Measurements from ENCODE around the gene PPP3CA. TPM values are rescaled to one million over a fixed set of nuclear protein-coding genes. Genes with fewer than 3 reads are reported as not detected.

Gene PPP3CA
- total and polyA plus RNA-seq, 7 donors: 11.8 to 47.7 (median 26.2) TPM

DNA sequence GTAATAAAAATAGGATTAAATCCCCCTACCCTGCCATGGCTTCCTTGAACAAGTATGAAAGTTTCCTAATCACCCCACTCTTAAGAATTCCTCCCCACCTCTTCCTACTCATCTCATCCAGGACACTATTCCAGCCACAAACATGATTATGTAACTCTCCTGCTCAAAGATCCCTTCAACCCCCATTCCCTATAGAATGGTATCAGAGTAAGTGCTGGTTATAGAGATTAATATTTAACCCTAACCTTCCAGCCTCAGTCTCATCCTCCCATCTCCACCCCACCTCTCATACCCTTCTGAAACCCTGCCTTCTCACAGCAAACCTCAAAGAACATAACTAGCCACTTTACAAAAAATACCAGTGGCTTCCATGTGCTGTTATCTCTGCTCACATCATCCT, 155.1 kb downstream of the PPP3CA start:
- H3K4me3 ChIP-seq: no peak overlapping the region
- no peaks in the 10 kb centered on the region for H3K27me3 ChIP-seq
- intact Hi-C loops (cut with DNase I): no loop called here
- no peak for DNase-seq
- H3K4me1 ChIP-seq: peaks cover 0 to 45% (median 28%) of the 10 kb centered on the region in 4 donors
- TF ChIP-seq EP300 (IDR thresholded peaks at IDR 0.05): no peak
- no peak for TF ChIP-seq POLR2AphosphoS5 (IDR thresholded peaks at IDR 0.05)
- no peak for TF ChIP-seq POLR2A (IDR thresholded peaks at IDR 0.05)
- TF ChIP-seq, protein P1, sequence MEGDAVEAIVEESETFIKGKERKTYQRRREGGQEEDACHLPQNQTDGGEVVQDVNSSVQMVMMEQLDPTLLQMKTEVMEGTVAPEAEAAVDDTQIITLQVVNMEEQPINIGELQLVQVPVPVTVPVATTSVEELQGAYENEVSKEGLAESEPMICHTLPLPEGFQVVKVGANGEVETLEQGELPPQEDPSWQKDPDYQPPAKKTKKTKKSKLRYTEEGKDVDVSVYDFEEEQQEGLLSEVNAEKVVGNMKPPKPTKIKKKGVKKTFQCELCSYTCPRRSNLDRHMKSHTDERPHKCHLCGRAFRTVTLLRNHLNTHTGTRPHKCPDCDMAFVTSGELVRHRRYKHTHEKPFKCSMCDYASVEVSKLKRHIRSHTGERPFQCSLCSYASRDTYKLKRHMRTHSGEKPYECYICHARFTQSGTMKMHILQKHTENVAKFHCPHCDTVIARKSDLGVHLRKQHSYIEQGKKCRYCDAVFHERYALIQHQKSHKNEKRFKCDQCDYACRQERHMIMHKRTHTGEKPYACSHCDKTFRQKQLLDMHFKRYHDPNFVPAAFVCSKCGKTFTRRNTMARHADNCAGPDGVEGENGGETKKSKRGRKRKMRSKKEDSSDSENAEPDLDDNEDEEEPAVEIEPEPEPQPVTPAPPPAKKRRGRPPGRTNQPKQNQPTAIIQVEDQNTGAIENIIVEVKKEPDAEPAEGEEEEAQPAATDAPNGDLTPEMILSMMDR (IDR thresholded peaks at IDR 0.05): no peak
- peak overlapping the region; percentile 75 to 83 (median 78) for H3K27ac ChIP-seq
- no peaks in the 10 kb centered on the region for H3K9me3 ChIP-seq
- H3K36me3 ChIP-seq: no peaks in the 10 kb centered on the region

DNA sequence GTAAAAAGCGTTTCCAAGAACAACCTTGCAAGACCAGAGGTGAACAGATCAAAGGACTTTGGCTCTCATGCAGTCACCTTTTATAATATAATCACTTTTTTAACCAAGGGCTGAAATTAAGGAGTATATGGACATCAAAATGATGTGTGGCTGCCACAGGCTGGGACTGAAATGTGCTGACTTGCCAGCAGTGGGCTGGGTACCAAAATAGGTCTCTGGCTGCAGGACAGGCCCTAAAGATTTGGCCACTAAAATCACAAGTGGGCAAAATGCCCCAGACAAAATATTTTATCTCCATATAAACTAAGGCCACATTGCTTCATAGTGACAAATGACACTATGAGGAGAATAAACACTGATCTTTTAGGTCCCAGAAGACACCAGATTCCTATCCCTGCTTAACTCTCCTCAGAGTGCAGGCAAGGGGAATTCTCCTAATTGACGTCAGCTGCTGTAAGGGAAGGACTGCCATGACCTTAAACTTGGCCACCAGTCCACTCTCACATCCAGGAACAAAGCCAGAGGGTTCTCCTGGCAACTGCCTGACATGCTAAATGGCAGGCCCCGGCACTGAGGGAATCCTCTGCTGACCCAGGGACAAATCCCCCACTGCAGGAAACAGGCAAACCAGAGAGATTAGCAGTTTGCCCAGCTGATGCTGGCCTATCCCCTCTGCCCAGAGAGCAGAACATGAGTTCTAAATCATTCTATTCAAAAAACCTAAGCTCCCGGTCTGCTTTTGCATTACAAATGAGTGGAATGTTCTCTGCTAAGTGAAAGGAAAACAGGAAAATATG, 155.8 kb downstream of the PPP3CA start:
- H3K27ac ChIP-seq: peak overlapping the region; percentile 75 to 83 (median 78)
- TF ChIP-seq, protein P1 (IDR thresholded peaks at IDR 0.05): no peak
- peak; percentile 74 to 90 (median 88) for TF ChIP-seq POLR2AphosphoS5 (IDR thresholded peaks at IDR 0.05)
- TF ChIP-seq EP300 (IDR thresholded peaks at IDR 0.05): peak; percentile 6 to 91 (median 90)
- TF ChIP-seq POLR2A (IDR thresholded peaks at IDR 0.05): no peak
- H3K9me3 ChIP-seq: no peaks in the 10 kb centered on the region
- peak; percentile 91 for DNase-seq
- peaks cover 0 to 49% (median 31%) of the 10 kb centered on the region in 4 donors for H3K4me1 ChIP-seq
- no peaks in the 10 kb centered on the region for H3K36me3 ChIP-seq
- H3K27me3 ChIP-seq: no peaks in the 10 kb centered on the region
- WGBS, 2 donors: 54 to 77% methylated on average over 4 of the region's 4 CpGs
- intact Hi-C loops (cut with DNase I): loop anchor here (2.0 kb wide), 1 partner anchor 155 kb away; the partner anchor contains the start of gene PPP3CA
- H3K4me3 ChIP-seq: no peak overlapping the region

DNA sequence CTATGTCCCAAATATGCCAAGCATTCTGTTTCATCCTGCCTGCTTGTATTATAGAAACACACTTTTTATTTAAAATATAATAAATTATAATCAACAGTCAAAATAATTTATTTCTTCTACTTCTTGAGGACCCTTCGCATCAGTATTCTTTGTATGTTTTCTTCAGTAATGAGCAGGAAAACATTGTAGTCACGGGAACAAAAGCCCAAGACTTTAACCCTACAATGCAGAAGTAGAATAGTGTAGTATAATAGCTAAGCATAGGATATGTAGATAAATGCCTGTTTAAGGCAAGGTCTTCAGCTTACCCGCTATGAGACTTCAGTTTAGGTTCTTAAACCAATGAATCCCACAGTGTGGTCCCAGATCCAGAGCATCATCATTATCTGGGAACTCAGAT, 156.6 kb downstream of the PPP3CA start:
- no peaks in the 10 kb centered on the region for H3K27me3 ChIP-seq
- H3K9me3 ChIP-seq: no peaks in the 10 kb centered on the region
- H3K36me3 ChIP-seq: no peaks in the 10 kb centered on the region
- peak overlapping the region; percentile 75 to 83 (median 78) for H3K27ac ChIP-seq
- intact Hi-C loops (cut with DNase I): loop anchor here (2.0 kb wide), 1 partner anchor 156 kb away; the partner anchor contains the start of gene PPP3CA
- TF ChIP-seq EP300 (IDR thresholded peaks at IDR 0.05) (no peak), POLR2A (IDR thresholded peaks at IDR 0.05) (no peak), POLR2AphosphoS5 (IDR thresholded peaks at IDR 0.05) (no peak)
- TF ChIP-seq, protein P1 (IDR thresholded peaks at IDR 0.05): no peak
- no peak for DNase-seq
- WGBS, 2 donors: 86 to 93% methylated on average over 3 of the region's 3 CpGs
- H3K4me3 ChIP-seq: no peak overlapping the region
- peaks cover 0 to 49% (median 31%) of the 10 kb centered on the region in 4 donors for H3K4me1 ChIP-seq

DNA sequence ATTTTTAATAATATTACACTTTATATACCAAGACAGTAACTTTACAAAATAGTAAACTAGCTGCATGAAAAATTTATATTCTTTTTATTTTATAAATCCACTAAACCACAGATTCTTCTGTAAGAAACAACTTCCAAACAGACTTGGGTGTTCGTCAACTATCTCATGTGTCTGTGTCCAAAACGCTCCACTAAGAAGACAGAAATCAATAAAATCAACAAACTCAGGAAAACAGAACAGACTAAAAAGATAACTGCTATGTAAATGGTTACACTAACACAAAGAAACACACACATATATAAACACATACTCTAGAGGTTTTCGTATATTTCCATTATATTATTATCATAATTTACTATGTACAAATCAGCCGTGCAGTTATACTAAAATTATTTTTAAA, 158.4 kb downstream of the PPP3CA start:
- Histone ChIP-seq H3K4me1 (peaks cover 0 to 49% (median 31%) of the 10 kb centered on the region in 4 donors), H3K36me3 (no peaks in the 10 kb centered on the region), H3K27ac (peak overlapping the region in 1 of 4 donors; percentile 19), H3K9me3 (no peaks in the 10 kb centered on the region), H3K27me3 (no peaks in the 10 kb centered on the region), H3K4me3 (no peak overlapping the region)
- WGBS, 2 donors: 89 to 91% methylated on average over 4 of the region's 4 CpGs
- intact Hi-C loops (cut with DNase I): no loop called here
- TF ChIP-seq, protein P1 (IDR thresholded peaks at IDR 0.05): no peak
- TF ChIP-seq POLR2AphosphoS5 (IDR thresholded peaks at IDR 0.05) (no peak), EP300 (IDR thresholded peaks at IDR 0.05) (no peak)
- DNase-seq: no peak
